GM21360 (cell line): ENCODE measurements around the gene PARP3.

Experiments
- ATAC-seq: cut with Tn5 transposase; IDR thresholded peaks from one replicate; pipeline ENCODE4 v1.9.1; 2021; ENCODE audit warnings: mild to moderate bottlenecking, moderate library complexity; ENCODE audit not compliant: unreplicated experiment

Gene PARP3

GRCh38 chr3:51966016-51966415 is 23.9 kb downstream of the PARP3 start:
- ATAC-seq: no peak

- ATAC-seq: no peak
Measured at GRCh38 chr3:51966486-51966885, 24.3 kb downstream of the PARP3 start.

- ATAC-seq: no peak
Measured at GRCh38 chr3:51966922-51967383, 24.8 kb downstream of the PARP3 start.

- no peak for ATAC-seq
Measured at GRCh38 chr3:51967384-51968169, 25.4 kb downstream of the PARP3 start, which contains the start of gene PCBP4. PCBP4 (minus strand) TSS chr3:51967454; CDS start chr3:51961240, 6,214 bp downstream.

- no peak for ATAC-seq
Measured at GRCh38 chr3:51968170-51968775, 26.1 kb downstream of the PARP3 start.

- ATAC-seq: no peak
Measured at GRCh38 chr3:51968883-51969678, 26.9 kb downstream of the PARP3 start.

GRCh38 chr3:51969841-51970240 is 27.7 kb downstream of the PARP3 start:
- no peak for ATAC-seq

GRCh38 chr3:51970606-51971300 is 28.6 kb downstream of the PARP3 start:
- no peak for ATAC-seq

- no peak for ATAC-seq
Measured at GRCh38 chr3:51971350-51971749, 29.2 kb downstream of the PARP3 start.

GRCh38 chr3:51974277-51974962 is 32.3 kb downstream of the PARP3 start:
- peak; percentile 11 for ATAC-seq

- peak; percentile 42 for ATAC-seq
Measured at GRCh38 chr3:51974963-51975851, 33.0 kb downstream of the PARP3 start, which contains the start of gene ABHD14A. ABHD14A (plus strand) TSS chr3:51975064; CDS start chr3:51975136, 72 bp downstream.

GRCh38 chr3:51975852-51976549 is 33.8 kb downstream of the PARP3 start:
- ATAC-seq: no peak

GRCh38 chr3:51977446-51978142 is 35.4 kb downstream of the PARP3 start:
- no peak for ATAC-seq

GRCh38 chr3:51978143-51978502 is 36.0 kb downstream of the PARP3 start:
- ATAC-seq: no peak

- no peak for ATAC-seq
Measured at GRCh38 chr3:51980253-51980652, 38.1 kb downstream of the PARP3 start.

- ATAC-seq: peak; percentile 42
Measured at GRCh38 chr3:51982352-51982837, 40.2 kb downstream of the PARP3 start.

- peak; percentile 61 for ATAC-seq
Measured at GRCh38 chr3:51982838-51983577, 40.8 kb downstream of the PARP3 start, which contains the start of gene ACY1. ACY1 (plus strand) TSS chr3:51983535; CDS start chr3:51984065, 530 bp downstream.
